Kidney glomerular epithelial cell (primary cell): Measurements from ENCODE around the gene TMEM135.
"Not testable (repeated sequence)": the region's sequence is repeated elsewhere in the genome, so short reads cannot be mapped to it uniquely, and the experiment has no call there.

Experiments
- DNase-seq: peaks from one replicate; lab custom pipeline; 2025; lab: John Stamatoyannopoulos, UW

Gene TMEM135

DNA sequence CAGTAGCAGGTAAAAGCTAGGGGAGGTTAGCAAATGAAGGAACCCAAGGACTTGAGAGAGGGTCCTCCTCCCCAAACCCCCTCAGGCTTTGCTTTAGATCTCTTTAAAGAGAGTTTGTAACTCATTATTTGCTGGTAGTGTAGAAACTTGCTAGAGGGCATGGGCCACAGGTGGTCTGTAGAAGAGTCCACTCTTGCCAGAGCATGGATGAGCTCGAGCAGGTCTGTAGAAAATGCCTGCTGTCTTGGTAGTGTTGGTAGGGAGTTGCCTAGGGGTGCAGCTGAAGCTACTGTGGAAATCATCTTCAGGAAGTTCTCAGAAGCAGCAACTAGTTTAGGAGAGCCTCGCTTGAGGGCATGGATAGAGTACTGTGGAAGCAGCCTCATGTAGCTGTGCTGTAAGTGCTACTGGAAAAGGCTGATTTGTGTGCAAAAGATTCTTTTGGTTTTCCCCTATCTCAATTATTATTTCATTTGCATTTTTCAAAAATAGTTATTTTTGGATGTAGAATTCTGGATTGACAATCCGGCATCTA lies 104.3 kb downstream of the TMEM135 start:
- no peak for DNase-seq

DNA sequence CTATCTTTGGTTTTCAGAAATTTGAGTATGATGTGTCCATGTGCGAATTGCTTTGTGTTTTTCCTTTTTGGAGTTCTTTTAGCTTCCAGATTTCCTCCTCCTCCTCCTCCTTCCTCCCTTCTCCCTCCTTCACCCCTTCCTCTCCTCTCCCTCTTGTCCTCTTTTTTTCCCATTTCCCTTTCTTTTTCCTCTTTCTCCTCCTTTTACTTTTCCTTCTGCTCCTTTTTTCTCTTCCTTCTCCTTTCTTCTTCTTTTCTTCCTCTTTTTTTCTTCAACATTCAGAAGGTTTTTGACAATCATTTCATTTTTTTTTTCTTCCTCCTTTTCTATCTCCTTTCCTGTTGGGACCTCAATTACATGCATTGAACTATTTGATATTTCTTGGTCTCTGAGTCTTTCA lies 104.9 kb downstream of the TMEM135 start:
- DNase-seq = no peak

DNA sequence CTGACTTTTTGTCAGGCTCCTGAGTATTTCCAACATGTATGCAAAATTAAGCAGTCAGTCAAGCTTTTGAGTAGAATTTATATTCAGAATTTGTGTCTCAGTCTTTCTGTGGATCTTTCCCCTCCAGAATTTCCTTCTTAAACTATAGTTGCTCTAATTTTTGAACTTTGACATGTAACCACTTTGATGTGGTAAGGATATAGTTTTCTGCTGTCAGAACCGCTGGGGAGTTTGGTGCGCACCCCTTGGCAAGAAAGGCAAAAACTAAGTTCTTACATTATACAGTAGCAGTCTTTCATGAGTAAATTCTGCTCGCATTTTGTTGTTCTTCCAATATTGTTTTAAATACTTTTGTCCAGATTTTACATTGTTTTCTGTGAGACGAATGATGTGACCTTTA lies 105.9 kb downstream of the TMEM135 start:
- DNase-seq = no peak

DNA sequence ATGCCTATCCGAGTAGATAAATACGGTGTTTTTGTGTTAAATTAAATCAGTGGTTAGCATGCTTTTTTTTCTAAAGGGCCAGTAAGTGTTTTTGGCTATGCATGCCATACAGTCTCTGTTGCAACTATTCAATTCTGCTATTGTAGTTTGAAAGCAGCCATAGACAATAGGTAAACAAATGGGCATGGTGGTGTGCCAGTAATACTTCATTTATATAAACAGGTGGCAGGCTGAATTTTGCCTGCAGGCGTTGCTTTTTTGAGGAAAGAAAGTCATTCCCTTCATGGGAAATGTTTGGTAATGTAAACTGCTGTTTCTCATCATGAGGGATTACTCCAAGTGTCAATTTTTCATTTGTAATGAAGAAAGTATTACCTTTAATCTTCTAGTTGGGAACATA lies 106.5 kb downstream of the TMEM135 start:
- DNase-seq = no peak

DNA sequence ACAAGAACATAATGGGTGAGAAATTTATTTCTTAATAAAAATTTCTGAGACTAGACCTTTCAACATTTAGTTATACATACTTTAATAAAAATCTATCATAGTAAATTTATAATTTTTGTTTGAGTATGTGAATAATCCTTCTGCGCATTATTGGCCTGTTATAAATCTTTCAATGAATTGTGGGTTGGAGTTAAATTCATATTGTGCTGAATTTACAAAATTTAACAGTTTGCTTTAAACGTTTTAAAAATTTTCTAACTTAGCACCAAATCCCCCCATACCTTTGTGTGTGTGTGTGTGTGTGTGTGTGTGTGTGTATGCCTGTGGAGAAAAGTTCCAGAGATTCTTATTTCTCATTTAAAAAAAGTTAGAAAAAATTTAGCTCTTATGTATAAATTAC lies 111.0 kb downstream of the TMEM135 start:
- no peak for DNase-seq

DNA sequence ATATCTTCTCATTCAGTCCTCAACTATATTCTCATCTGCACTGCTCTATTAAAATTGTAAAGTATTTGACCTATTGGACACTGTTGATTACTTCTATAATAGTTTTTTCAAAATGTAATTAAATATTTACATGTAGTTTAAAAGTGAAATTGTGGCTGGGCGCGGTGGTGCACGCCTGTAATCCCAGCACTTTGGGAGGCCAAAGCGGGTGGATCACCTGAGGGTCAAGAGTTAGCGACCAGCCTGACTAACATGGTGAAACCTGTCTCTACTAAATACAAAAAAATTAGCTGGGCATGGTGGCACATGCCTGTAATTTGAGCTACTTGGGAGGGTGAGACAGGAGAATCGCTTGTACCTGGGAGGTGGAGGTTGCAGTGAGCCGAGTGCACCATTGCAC lies 112.0 kb downstream of the TMEM135 start:
- DNase-seq = not testable (repeated sequence)

DNA sequence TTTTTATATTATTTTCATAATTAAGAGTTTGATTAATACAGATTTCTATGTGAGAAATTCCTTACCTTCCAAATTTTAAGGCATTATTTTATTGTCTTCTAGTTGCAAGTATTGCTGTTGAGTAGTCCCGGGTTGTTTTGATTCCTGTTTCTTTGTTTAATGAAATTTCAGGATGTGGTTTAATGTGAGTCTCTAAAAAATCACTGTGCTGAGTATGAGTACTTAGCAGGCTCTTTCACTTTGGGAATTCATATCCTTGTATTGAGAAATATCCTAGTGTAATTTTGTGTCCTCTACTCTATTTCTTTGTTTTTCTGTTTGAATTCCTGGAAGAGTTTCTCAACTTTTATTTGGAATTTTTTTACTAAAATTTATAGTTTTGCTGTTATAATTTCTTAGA lies 113.2 kb downstream of the TMEM135 start:
- no peak for DNase-seq

DNA sequence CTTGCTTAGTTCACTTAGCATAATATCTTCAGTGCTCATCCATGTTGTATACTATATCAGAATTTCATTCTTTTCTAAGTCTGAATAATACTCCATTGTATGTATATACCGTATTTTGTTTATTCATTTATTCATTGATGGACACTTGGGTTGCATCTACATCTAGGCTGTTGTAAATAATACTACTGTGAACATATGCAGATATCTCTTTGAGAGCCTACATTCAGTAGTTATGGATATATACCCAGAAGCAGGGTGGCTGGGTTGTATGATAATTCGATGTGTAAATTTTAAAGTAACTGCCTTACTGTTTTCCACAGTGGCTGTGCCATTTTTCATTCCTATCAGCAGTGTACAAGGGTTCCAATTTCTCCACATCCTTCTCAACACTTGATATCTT lies 116.5 kb downstream of the TMEM135 start:
- DNase-seq = no peak

DNA sequence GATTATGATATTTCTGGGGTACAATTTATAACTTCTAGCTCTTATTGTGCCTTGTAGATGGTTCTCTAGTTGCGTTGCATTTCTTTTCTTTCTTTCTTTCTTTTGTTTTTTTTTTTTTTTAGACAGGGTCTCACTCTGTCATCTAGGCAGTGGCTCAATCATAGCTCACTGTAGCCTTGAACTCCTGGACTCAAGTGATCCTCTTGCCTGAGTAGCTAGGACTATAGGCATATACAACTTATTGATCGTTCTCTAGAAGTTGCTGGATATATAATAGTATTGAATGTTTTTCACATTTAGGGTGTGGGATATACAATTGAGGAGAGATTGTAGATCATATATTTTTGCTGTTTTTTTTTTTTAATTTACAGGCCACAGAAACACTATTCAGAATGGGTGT lies 119.2 kb downstream of the TMEM135 start:
- no peak for DNase-seq

DNA sequence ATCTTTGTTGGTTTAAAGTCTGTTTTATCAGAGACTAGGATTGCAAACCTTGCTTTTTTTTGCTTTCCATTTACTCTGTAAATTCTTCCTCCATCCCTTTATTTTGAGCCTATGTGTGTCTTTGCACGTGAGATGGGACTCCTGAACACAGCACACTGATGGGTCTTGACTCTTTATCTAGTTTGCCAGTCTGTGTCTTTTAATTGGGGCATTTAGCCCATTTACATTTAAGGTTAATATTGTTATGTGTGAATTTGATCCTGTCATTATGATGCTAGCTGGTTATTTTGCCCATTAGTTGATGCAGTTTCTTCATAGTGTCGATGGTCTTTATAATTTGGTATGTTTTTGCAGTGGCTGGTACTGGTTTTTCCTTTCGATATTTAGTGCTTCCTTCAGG lies 131.3 kb downstream of the TMEM135 start:
- DNase-seq = not testable (repeated sequence)

DNA sequence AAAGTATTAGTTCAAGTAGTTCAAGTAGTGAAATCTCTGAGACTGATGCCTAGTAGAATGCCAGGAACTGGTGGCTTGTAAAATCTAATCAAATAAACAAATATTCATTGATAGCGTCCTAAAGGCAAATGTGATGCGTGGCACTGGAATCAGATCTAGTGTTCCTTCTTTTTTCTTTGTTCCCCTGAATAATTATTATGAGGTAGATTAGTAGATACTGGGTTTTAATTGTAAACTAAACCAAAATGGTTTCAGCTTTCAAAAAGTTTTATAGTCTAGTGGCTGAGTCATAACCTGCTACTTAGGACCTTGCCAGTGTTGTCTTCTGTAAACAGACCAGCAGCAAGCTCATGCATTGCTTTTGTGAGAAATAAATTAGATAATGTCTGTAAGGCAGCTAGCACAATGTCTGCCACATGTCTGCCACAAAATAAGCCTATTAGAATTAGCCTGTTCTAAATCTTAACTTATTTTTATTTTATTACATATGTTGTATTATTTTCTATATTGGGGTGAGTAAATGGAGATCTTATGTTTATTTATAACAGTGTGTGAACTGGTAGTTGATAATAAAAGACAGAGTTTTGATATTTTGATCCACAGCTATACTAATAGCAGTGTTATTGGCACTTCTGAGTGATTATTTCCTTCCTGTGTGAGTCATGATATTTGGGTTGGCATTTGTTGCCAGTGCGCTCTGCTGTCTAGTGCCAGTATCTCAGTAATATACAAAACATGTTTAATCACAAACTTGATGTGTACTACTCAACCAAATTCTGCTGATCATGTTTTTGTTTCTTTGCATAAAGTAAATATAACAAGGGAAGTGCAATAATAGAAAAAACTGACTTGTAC lies 135.7 kb downstream of the TMEM135 start:
- peak; percentile 31 for DNase-seq

DNA sequence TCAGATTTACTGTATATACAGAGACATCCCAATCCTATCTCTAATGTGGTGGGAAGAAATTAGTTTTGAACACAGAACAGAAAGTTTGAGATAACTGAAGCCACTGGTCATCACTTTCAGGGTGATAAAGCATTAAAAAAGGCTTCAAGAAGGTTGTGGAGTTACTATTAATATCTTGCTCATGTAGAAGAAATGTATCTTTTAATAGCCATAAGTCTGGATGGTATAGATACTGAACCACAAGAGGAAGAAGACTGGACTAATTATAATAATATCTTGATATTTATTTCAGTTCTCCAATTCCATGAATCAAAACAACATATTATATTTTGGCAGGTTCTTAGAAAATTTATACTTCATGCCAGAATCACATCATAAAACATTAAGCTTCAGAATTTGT lies 137.1 kb downstream of the TMEM135 start:
- DNase-seq = no peak

DNA sequence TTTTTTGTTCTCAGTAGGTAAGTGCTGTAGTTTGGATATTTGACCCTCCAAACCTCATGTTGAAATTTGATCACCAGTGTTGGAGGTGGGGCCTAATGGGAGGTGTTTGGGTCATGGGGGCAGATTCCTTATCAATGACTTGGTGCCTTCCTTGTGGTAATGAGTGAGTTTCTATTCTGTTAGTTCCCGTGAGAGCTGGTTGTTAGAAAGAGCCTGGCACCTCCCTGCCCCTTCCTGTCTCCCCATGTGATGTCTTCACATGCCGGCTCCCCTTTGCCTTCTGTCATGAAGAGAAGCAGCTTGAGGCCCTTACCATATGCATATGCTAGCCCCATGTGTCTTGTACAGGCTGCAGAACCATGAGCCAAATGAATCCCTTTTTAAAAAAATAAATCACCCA lies 138.3 kb downstream of the TMEM135 start:
- DNase-seq = no peak

DNA sequence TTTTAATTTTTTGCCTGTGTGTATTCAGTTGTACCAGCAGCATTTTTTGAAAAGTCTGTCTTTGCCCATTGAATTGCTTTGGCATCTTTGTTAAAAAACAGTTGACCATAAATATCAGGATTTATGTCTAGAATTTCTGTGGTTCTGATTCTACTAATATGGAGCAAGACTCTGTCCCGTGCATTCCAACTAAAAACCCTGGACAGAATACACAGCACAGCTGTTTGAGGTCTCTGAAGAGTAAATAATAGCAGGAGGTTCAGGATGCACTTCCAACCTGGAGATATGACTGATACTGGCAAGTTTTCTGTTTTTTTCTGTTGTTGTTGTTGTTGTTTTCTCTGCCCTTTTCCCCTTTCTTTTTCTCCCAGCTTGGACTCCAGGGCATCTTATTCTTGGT lies 141.9 kb downstream of the TMEM135 start:
- no peak for DNase-seq

DNA sequence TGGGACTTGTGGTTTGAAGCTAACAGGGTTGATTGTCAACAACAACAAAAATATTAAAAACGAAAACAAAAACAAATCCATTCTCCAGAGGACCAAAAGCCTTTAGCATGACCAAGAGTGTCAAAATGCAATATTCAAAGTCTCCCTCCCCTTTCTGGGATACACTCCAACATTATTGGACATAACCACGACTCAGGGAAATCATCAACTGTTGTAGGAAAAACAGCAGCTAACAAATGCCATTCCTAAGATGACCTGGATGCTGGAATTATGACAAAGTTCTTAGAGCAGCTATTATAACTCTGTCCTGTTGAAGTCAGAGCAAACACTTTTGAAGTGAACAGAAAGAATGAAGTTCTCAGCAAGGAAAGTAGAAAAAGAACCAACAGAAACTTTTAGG lies 143.0 kb downstream of the TMEM135 start:
- DNase-seq = no peak

DNA sequence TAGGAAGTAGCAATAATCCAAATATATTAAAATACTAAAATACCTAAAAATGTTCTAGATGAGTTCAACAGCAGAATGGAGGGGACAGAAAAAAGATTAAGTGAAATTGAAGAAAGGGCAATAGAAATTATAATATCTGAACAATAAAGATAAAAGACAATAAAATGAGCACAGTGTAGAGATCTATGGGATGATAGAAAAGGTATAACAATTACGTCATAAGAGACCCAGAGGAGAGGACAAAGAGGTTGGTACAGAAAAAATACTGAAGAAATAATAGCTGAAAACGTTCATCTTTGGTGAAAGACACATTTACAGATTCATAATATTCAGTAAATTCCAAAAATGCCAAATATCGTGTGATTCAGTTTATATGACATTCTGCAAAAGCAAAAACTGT lies 143.4 kb downstream of the TMEM135 start:
- DNase-seq = no peak

DNA sequence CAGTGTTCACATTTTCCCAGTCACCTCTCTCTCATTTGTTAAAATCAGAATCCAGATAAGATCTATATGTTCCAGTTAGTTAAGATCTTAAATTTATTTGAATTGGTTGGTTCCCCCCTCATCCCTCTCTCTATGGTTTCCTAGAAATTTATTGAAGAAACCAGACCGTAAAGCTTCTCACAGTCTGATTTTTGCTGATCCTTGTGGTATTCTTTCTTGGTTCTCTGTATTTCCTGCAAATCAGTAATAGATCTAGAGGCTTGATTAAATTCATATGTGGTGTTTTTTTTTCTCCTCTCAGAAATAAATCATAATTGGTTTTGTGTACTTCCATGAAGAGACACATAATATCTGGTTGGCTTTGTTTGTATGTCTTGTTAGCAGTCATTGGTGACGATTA lies 147.5 kb downstream of the TMEM135 start:
- no peak for DNase-seq

DNA sequence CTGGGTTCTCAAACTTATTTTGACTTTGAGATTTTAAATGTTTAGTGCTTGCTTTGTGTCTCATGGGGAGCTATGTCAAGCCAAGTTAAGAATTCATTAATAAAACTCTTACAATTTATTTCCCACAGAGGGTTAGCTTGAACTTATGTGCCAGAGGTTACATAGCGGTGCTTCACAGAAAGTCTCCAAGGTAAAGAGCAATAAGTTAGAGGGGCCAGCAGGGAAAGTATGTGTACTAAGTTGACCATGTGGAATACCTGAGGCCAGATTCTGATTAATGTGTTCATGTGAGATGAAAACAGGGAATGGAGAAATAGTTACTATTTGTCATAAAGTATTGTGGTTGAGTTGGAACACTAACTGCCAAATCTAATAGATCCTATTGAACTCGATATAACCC lies 149.3 kb downstream of the TMEM135 start:
- no peak for DNase-seq

DNA sequence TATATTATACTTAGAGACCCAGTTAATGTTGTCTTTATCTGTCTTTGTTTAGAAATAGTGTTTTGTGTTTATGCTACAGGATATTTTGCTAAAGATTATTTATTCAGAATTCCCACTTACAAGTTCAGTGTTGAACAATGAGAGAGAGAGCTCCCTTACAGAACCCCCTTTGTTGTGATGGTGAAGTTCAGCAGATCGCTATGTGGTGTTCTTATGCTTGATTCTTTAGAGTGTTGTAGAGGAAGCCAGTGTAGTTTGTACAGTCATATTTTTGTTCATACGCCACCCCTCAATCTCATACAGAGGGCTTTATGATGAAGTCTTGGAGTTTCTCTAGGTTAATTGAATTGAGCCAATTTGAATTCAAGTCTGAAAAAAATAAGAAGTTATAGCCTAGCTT lies 150.2 kb downstream of the TMEM135 start:
- no peak for DNase-seq

DNA sequence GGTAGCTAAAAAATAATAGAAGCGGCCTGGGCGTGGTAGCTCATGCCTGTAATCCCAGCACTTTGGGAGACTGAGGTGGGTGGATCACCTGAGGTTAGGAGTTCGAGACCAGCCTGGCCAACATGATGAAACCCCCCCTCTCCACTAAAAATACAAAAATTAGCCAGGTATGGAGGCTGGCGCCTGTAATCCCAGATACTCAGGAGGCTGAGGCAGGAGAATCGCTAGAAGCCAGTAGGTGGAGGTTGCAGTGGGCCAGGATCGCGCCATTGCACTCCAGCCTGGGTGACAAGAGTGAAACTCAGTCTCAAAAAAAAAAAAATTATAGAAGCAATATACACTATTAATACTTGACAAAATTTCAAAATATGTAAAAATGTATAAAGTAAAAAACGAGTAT lies 150.7 kb downstream of the TMEM135 start:
- DNase-seq = not testable (repeated sequence)

DNA sequence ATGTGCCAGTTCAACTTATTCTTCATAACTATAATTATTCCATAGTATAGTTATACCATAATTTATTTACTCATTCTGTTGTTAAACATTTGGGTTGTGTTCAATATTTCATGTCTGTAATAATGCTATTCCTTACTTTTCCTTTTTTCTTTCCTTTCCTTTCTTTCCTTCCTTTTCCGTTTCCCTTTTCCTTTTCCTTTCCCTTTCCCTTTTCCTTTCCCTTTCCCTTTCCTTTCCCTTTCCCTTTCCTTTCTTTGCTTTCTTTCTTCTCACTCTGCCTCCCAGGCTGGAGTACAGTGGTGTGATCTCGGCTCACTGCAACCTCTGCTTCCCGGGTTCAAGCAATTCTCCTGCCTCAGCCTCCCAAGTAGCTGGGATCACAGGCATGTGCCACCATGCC lies 151.2 kb downstream of the TMEM135 start:
- not testable (repeated sequence) for DNase-seq

DNA sequence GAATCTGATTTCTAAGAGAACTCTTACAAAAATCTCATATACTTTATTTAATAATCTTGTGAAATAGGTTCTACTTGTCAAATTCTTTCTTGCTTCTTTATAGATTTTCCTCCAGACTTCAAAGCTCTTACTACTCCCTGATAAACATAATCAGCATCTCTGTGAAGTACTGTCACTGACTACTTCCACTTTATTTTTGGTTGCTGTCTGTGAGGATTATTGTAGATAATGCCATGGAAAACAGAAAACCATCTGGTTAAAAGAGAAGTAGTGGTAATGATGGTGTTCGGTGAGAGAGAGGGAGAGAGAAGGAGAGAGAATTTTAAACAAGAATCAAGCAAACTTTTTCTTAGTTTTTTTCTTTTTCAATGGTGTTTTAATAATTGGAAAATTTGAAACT lies 152.3 kb downstream of the TMEM135 start:
- no peak for DNase-seq

DNA sequence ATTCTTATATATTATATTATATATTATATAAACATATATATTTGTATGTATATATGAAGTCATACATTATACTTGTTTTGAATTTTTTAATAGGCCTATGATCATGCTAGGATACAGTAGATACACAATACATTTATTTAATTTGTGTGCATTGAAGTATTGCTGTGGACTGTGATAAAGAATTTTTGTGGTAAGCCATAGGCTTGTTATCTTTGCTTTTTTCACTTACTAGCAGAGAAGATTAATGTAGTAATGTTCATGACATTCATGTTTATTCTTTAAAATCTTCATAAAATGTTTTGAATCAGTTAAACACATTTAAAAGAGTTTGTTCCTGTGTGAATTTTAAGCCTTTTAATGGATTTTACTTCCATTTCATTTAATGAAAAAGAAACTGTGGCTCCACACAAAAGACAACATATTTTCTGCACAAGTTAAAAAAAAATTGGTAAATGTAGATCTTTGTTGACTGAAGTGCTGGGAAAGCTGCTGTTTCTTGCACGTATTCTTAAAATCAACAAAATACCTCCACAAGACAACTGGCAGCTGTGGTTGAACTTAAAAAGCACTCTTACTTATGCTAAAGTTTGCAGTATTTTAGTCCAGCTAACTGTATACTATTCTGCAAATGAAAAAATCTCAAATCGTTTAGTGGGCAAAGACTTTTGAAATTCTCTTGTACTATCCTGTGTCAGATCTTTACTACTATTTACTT lies 156.2 kb downstream of the TMEM135 start:
- DNase-seq = no peak
